CD4-positive, alpha-beta T cell treated with Interleukin-15 for 4 hours (primary cell): Measurements from ENCODE around the gene TBL1XR1.

ENCODE experiments used
- DNase-seq: peaks from one replicate; pipeline ENCODE4 v3.0.0-alpha.2; 2020; ENCODE audit warnings: low spot score

TBL1XR1 gene

DNA sequence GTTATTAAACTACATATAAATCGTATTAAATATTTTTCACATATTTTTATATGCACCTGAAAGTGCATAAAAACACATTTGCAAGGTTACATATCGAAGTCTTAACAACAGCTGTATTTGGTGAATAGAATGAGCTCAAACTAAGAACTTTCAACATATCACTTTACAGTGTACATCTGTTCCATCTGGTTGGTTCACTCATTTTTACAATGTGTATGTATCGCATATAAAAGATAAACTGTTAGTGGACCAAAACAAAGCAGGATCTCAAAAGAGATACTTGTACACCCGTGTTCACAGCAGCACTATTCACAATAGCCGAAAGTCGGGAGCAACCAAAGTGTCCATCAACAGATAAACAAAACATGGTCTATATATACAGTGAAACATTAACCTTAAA lies 55.8 kb downstream of the TBL1XR1 start:
- DNase-seq: no peak

DNA sequence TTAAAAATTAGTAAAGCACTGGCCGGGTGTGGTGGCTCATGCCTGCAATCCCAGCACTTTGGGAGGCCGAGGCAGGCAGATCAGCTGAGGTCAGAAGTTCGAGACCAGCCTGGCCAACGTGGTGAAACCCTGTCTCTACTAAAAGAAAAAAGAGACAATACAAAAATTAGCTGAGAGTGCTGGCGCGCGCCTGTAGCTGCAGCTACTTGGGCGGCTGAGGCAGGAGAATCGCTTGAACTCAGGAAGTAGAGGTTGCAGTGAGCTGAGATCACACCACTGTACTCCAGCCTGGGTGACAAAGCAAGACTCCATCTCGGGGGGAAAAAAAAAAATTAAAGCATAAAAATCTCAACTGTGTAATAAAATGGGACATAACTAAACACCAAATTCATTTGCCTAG lies 58.1 kb downstream of the TBL1XR1 start:
- peak; percentile 54 for DNase-seq

DNA sequence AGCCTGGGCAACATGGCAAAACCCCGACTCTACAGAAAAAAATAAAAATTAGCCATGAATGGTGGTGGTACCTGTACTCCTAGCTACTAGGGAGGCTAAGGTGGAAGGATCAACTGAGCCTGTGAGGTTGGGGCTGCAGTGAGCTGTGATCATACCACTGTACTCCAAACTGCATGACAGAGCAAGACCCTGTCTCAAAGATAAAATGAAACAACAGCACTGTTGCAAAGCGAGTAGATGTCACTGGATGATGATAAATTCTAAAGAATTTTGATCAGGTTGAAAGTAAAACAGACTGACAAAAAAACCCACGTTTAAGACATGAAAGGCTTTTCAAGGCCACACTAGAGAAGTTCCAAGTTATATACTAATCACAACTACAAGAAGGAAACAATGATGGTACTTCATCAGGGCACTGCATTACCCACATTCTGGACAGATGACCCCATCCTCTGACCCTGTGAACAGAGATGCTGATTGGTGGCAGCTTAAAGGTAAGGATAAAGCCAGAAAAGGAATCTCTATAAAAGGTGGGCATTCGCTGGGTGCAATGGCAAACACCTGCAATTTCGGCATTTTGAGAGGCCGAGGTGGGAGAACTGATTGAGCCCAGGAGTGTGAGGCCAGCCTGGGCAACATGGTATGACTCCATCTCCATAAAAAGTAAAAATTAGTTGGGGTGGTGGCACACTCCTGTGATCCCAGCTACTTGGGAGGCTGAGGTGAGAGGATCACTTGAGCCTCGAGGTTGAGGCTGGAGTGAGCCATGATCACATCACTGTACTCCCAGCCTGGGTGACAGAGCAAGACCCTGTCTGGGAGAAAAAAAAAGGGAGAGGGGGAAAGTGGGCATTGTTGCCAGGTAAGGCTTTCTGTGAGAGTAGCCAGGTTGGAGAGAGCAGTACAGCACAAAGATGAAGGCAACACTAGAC lies 59.2 kb downstream of the TBL1XR1 start:
- DNase-seq: no peak

GRCh38 chr3:177136741-177137140 lies 60.5 kb downstream of the TBL1XR1 start:
- DNase-seq: no peak

DNA sequence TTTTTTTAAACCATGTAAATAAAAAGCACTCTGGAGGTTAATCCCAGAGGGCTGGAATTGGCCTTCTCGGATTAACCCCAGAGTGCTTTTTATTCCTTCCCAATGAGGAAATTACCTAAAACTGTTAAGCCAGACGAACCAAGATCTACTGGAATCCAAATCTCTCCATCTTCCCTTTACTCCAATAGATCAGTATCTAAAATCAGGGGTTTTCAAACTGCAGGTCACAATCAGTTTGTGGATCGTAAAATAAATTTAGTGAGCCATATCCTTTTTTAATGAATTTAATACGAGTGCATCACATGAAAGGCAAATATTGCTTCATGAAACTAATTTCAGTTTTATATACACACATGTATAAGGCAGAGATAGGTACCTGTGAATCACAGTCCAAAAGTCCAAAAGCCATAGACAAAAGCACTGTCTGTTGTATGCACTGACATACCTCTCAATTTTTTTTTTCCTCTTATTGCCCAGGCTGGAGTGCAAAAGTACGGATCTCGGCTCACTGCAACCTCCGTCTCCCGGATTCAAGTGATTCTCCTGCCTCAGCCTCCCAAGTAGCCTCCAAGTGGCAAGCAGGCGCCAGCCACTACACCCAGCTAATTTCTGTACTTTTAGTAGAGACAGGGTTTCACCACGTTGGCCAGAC lies 61.3 kb downstream of the TBL1XR1 start:
- no peak for DNase-seq

- DNase-seq: no peak
Observed at GRCh38 chr3:177134816-177135210, 62.5 kb downstream of the TBL1XR1 start.

- no peak for DNase-seq
Observed at GRCh38 chr3:177133860-177134815, 63.1 kb downstream of the TBL1XR1 start.

DNA sequence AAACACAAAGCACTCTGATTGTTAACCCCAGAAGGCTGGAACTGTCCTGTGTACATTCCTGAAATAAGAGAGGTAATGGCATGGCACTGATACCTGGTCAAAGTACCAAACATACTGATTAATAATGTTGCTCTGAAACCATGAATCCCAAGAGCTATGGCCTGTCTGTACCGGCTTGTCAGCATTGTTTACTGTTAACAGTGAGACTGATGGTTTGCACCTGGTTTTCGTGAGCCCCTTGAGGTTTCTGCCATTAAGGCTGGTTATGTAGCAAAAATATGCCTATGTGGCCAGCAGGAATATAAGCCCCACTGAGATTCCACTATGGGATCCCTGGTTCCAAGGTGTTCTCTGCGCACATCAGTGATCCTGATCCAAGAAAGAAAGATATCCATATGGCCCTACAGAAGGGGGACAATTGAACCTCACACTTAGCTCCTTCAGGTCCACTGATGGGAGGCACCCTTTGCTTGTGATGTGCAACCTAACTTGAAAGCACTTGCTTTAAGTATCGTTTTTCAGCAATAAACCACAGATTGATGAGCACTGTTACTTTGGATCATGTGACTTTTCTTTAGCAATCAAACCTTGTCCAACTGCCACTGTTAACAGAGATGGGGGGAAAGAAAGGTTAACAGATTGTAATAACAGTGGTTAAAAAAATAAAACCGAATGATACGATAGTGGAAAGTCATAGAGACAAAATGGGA lies 65.2 kb downstream of the TBL1XR1 start:
- DNase-seq: no peak

GRCh38 chr3:177127008-177127407 lies 70.3 kb downstream of the TBL1XR1 start:
- DNase-seq: no peak

GRCh38 chr3:177126015-177126773 lies 71.1 kb downstream of the TBL1XR1 start:
- DNase-seq: no peak

DNA sequence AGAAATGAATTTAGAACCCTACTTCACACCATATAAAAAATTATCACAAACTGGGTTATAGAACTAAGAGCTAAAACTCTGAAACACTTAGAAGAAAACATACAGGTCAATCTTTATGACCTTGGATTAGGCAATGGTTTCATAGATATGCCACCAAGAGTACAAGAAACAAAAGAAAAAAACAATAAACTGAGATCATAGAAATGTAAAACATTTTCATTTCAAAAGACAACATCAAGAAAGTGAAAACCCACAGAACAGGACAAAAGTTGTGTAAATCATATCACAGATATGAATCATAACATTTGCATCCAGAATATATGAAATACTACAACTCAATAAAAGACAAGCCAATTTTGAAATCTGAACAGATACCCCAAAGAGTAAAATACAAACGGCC lies 72.4 kb downstream of the TBL1XR1 start:
- no peak for DNase-seq

DNA sequence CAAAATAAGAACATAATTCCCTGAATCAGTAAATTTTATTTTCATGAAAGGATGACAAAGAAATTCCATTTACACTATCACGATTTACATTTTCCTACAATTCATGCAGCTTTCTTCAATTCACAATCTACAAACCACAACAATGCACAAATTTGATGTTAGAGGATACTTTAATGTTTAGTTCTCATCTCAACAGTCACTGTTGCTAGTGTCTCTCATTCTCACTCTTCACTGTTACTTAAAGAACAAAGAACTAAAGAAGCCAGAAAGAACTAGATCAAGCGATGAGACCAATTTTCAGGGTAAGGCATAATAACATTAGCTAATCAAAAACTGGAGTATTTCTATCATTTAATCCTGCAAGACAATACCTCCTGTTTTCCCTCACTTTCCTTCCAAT lies 73.5 kb downstream of the TBL1XR1 start:
- no peak for DNase-seq

DNA sequence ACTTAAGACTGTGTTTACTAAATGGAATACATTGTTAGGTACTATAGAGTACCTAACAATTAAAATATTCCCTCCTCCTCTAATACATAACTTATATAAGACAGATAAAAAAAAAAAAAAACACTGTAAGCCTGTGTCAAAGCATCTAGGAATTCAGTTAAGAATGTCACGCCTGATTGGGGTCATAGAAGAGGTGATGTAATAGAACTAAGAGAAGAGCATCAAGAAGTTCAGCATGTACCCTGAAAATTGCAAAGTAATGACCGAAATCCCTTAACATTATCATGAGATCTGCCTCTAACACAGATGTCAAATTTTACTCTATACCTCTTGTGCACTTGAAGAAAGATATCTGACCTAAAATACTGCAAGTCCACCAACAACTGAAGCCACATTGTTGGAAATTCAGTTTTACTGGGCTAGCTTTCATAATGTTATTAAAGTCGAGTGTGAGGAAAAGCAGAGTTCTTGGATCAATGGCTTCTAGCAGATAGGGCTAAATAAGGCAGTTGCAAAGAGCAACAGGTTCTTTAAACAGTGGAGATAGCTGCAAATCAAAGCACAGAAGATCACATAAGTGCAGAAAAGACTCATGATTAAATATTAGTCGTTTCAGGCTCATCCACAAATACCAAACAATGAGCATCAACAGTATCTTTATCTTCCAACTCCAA lies 75.0 kb downstream of the TBL1XR1 start:
- no peak for DNase-seq

- peak; percentile 22 for DNase-seq
Observed at GRCh38 chr3:177119829-177120228, 77.5 kb downstream of the TBL1XR1 start.

DNA sequence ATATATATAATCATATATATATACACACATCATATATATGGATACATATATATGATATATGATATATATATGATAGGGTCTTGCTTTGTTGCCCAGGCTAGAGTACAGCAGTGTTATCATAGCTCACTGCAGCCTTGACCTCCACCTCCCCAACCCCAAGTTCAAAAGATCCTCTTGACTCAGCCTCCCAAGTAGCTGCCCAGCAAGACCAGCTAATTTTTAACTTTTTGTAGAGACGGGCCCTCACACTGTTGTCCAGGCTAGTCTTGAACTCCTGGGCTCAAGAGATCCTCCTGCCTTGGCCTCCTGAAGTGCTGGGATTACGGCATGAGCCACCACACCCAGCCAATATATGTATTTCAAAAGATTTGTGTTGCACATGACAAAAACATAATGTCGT lies 83.0 kb downstream of the TBL1XR1 start:
- no peak for DNase-seq

- DNase-seq: no peak
Observed at GRCh38 chr3:177111541-177111949, 85.7 kb downstream of the TBL1XR1 start.

DNA sequence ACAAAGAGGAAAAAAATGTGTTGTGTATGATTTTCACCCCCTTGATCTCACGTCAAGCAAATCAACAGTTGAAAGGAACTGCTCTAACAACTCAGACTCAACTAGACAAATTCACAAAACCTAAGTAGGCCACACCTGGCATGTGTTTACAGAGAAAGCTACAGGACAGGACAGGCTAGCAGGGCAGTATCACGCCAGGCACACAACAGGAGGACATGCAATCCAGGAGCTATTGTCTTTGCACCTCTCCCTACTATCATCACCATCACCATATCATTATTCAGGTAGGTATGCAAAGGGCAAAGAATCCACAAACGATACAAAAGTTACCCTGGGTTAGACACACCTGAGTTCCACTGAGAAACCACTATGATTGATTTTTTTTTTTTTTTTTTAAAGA lies 86.4 kb downstream of the TBL1XR1 start:
- no peak for DNase-seq

GRCh38 chr3:177110386-177110785 lies 86.9 kb downstream of the TBL1XR1 start:
- no peak for DNase-seq

DNA sequence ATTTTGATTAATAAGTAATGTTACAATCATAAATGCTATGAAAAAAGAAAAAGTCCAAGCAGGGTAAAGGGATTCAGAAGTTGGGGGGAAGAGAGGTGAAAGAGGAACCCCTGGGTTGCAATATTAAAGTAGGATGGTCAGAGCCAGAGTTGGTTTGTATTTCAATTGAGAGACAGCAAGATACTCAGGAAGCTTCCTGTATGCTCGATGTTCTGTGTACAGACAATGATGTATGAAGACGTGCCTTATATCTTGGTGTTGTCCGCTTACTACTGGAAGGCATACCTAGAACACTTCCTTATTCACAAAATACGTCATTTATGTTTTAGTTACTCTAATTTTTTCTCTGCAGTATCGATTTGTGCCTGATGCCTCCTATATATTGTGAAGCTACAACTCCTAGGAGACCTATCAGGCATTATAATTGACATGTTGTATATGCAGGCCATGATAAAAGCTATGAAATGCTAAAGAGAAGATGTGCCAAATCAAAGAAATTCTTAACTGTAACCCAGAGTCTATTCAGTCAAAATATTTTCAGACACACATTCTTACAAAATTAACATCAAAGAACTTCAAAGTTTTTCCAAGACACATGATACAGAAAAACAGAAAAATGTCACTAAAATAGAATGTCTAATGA lies 87.5 kb downstream of the TBL1XR1 start:
- peak; percentile 5 for DNase-seq

DNA sequence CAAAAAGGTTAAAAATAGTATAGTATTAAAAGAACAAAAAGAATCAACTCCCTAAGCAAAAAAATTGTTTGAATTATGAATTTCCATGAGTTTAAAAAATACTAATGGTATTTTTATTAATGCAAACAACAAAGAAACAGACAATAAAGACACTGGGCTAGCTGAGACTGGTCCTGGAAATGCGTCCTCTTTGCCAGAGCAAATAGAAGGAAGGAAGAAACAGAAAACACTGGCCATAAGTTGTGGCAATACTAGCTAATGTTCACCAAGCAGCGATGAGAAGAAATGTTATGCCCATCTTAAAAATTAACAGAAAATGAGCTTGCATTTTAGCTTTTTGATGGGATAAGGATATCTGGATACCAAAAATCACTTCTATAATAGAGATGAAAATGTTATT lies 88.6 kb downstream of the TBL1XR1 start:
- DNase-seq: no peak
